ENCODE data around the gene DCC.

GRCh38 chr18:53509886-53510285 lies 1169.9 kb downstream of the DCC start:
- no peak for TF ChIP-seq CTCF (IDR thresholded peaks at IDR 0.05 in 2 of 3, conservative IDR thresholded peaks at IDR 0.05 in 1 of 3; ENCODE audit: borderline replicate concordance in 1 of 3, insufficient read depth in 1 of 3, low read depth in 2 of 3, low read length in 2 of 3)
- no peak for TF ChIP-seq MAX (IDR thresholded peaks at IDR 0.05)
- no peak for TF ChIP-seq ATF3 (IDR thresholded peaks at IDR 0.05)
- TF ChIP-seq RAD21 (IDR thresholded peaks at IDR 0.05; ENCODE audit: low read depth), result no peak
- no peak for TF ChIP-seq EZH2 (IDR thresholded peaks at IDR 0.05)
- no peak for TF ChIP-seq SIN3A (IDR thresholded peaks at IDR 0.05; ENCODE audit: low read depth)
- TF ChIP-seq POLR2A (IDR thresholded peaks at IDR 0.05; ENCODE audit: borderline replicate concordance, extremely low read depth, insufficient read depth, insufficient read length), result no peak
- TF ChIP-seq EZH2phosphoT487 (IDR thresholded peaks at IDR 0.05; ENCODE audit: borderline replicate concordance), result no peak
- TF ChIP-seq POLR2AphosphoS5 (IDR thresholded peaks at IDR 0.05; ENCODE audit: low read depth, low read length), result no peak
- no peak for TF ChIP-seq ZNF274 (IDR thresholded peaks at IDR 0.05; ENCODE audit: low read depth, low read length)
- no peak for TF ChIP-seq REST (IDR thresholded peaks at IDR 0.05; ENCODE audit: low read depth)

All from HCT116 (cell line).